HG02943 (cell line): ENCODE results near the gene GRIK2.

Source experiments
- ATAC-seq: cut with Tn5 transposase; IDR thresholded peaks from one replicate; pipeline ENCODE4 v1.9.1; 2021; ENCODE audit warnings: mild to moderate bottlenecking, low read depth, moderate library complexity; ENCODE audit not compliant: unreplicated experiment

GRIK2 gene

GRCh38 chr6:101936516-101936915, 543.0 kb downstream of the GRIK2 start:
- ATAC-seq = no peak

GRCh38 chr6:101937108-101937507, 543.6 kb downstream of the GRIK2 start:
- ATAC-seq = no peak

DNA sequence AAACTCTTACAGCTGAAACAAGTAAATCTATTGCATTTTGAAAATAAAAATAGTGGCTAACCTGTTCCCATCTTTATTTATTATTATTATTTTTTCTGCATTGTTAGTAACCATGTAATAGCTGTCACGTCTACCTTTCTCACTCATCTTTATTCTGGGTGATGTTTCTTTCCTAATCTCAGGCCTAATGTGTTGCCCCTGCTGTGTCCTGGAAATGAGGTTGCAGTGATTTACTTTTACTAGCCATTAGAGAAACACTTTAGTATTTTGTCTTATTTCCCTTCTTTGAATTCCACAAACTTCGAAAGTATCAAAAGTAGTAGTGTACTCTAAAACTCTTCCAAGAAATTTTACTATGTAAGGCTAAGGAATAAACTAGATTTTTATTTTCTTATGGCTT, 546.9 kb downstream of the GRIK2 start:
- ATAC-seq = no peak

- no peak for ATAC-seq
Measured at GRCh38 chr6:101956961-101957360, 563.5 kb downstream of the GRIK2 start.

DNA sequence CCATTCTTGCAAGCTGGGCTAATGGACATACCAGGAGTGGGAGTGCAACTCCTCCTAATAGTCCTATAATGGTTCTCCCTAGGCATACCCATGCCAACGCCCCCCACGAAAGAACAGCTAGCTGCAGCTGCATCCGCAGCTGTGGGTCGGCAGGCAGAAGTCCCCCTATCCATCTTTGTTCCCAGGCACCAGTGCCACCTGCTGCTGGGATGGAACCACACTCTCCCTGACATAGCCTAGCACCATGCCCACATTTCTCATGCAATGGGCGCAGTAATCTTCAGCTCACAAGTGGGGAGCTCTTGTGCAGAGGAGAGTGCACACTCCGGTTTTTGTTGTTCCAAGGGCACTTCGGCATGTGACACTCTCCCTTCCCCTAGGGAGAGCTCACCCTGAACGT, 567.8 kb downstream of the GRIK2 start:
- ATAC-seq = no peak

DNA sequence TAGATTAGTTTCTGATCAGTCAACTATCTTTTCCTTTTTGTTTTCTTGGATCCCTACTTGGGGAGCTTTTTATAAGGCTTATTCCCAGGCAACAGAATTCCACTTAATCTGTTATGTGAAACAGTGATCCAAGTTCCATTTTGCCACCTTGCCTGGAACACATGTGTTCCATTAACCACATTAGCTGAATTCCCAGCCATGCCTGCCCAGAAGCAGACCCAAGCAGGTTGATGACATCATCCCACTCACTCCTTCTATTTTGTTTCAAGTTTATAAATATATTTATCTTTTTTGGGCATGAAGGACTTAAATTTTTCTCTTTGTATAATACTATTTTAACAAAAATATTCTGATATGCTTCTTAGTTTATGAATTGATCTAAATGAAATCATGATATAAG, 587.4 kb downstream of the GRIK2 start:
- ATAC-seq = no peak

GRCh38 chr6:101986476-101986875, 593.0 kb downstream of the GRIK2 start:
- no peak for ATAC-seq

- no peak for ATAC-seq
Measured at GRCh38 chr6:101992286-101992685, 598.8 kb downstream of the GRIK2 start.

- no peak for ATAC-seq
Measured at GRCh38 chr6:101994521-101994920, 601.0 kb downstream of the GRIK2 start.

GRCh38 chr6:102015431-102015830, 621.9 kb downstream of the GRIK2 start:
- ATAC-seq = no peak

DNA sequence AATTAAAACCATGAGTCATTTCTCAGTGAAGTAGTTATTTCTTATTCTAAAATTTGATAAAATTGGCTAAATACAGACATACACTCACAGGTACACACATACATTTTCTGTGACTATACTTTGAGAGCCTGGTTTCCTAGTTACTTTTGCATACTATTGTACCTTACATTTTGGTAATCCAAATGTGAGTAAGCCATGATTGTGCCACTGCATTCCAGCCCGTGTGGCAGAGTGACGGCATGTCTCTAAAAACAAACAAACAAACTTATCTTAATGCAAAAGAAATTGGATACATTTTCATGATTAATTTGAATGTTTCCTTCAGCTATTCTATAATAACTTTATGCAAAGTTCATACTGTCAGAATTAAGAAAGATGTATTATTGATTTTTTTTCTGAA, 628.8 kb downstream of the GRIK2 start:
- ATAC-seq = no peak

DNA sequence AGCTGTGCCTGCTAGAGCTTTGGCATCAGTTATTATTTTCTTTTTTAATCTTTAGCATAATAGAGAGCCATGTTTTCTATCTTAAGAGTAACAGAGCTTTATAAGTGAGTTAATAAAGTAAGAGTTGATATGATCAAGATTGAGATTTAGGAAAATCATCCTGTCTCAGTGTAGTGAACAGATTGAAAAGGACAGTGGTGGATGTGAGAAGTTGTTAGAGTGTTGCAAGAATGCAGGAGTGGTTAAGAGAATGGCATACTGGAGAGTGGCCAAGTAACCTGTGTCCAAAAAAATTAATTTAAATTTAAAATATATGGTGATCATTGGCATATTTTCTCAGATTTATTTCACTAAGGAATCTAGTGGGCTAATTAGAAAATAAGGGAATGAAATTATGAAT, 629.3 kb downstream of the GRIK2 start:
- no peak for ATAC-seq

- no peak for ATAC-seq
Measured at GRCh38 chr6:102023977-102024657, 630.6 kb downstream of the GRIK2 start.

DNA sequence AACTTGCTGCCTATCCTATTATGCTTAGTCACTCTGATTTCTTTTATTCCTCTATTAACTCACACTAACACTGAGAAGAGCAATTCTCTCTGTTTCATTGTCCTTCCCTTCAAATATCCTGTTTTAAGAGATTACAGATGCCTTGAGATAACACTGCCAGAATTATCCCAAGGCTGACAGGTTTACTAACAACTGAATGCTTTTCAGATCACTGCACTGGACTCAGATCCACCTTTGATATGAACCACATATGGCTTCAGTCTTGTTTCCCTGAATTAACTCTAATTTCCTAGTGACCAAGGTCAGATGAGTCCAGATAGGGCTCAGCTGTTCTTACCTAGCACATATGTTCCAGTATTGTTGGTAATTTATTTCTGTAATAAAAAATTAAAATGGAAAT, 633.1 kb downstream of the GRIK2 start:
- no peak for ATAC-seq

- ATAC-seq = no peak
Measured at GRCh38 chr6:102028176-102028575, 634.7 kb downstream of the GRIK2 start.

GRCh38 chr6:102038964-102039363, 645.5 kb downstream of the GRIK2 start:
- ATAC-seq = no peak

GRCh38 chr6:102039441-102039840, 645.9 kb downstream of the GRIK2 start:
- no peak for ATAC-seq

DNA sequence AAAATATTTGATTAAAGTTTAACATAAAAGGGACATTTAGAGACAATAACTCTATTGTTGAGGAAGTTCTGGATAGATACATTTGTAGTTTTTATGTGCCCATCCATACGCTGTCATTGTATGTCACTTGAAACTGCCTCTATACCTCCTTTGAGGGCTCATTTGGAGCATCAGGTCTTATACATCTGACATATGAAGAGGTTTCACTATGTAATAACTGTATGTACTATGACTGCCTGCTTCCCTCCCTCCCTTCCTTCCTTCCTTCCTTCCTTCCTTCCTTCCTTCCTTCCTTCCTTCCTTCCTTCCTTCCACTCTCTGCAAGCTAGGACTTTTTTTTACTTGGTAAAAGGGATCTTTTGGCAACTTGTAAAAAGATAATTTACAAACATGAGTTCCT, 657.5 kb downstream of the GRIK2 start:
- no peak for ATAC-seq

DNA sequence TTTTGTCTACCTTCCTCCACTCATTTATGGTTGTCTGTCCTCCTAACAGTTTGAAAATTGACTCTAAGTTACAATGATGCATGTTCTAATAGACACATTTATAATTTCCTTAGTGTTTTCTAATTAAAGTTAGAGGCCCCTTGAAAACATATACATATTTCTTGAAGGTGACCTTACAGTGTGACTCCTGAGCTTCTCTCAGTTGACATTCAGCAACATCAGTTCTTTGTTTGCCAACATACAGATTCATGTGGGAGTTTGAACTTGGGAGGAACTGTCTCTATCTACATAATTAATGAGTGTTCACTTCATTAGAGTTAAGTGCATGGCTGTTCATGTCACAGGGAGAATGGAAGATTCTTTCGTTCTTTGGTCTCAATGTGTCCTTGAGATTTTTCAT, 658.2 kb downstream of the GRIK2 start:
- no peak for ATAC-seq

DNA sequence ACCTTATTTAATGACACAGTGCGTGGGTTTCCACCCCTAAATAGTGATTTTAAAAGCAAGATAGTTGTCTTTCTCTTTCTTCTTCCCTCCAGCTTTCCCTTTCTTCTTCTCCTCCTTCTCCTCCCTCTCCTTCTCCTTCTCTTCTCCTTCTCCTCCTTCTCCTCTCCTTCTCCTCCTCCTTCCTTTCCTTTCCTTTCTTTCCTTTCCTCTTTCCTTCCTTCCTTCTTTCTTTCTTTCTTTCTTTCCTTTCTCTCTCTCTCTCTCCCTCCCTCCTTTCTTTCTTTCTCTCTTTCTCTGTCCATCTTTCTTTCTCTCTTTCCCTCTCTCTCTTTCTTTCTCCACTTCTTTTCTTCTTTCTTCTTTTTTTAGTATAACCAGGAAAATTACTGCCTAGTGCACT, 670.6 kb downstream of the GRIK2 start:
- ATAC-seq = no peak

DNA sequence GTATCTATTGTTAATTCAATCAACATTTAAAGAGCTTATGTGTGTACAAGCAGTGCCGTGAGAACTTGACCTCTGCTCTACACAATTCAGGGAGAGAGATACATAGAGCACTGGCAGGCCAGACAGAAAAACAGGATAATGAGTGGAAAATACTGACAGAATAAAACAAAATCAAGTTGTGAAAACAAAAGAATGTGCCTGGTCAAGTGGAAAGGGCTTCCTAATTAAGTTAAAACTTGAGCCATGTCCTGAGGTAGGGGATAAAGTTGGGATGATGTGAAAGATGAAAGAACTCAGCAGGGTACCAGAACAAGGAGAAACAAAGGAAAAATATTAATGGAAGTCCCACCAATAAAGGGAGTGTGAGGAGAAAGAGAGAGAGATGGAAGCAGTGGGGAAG, 672.8 kb downstream of the GRIK2 start:
- ATAC-seq = no peak

DNA sequence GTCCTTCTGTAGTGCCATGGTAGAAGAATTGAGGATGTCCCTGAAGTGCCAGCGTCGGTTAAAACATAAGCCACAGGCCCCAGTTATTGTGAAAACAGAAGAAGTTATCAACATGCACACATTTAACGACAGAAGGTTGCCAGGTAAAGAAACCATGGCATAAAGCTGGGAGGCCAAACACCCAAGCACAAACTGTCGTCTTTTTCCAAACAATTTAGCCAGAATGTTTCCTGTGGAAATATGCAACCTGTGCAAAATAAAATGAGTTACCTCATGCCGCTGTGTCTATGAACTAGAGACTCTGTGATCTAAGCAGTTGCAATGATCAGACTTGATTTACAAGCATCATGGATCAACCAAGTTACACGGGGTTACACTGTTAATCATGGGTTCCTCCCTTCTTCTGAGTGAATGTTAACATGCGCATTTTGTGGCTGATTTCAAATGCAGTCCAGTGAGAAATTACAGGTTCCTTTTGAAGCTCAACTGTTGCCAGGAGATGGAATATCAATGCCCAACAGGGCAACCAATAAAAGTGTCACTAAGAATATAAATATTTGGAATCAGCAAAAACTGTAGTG, 674.9 kb downstream of the GRIK2 start:
- ATAC-seq = no peak

- no peak for ATAC-seq
Measured at GRCh38 chr6:102075539-102075938, 682.0 kb downstream of the GRIK2 start.
